H1 (cell line): ENCODE results near the gene POP7. TPM values are rescaled to one million over a fixed set of nuclear protein-coding genes. Genes with fewer than 3 reads are reported as not detected.

ENCODE experiments used
- CTCF ChIA-PET: fragments of 300-600 bp; sonication (Branson Sonifier 250); formaldehyde crosslinking; loops from one replicate; lab custom pipeline; 2021; ENCODE audit not compliant: partially characterized antibody; lab: Charles Lee
- POLR2A ChIA-PET: fragments of 300-600 bp; sonication (Branson Sonifier 250); formaldehyde crosslinking; loops from one replicate; lab custom pipeline; 2021; ENCODE audit warnings: inconsistent platforms; ENCODE audit not compliant: partially characterized antibody; lab: Charles Lee
- DNase-seq, 2 experiments: peaks; one replicate each; pipeline versions ENCODE4 v3.0.0 to v3.0.0-alpha.2; 2010 to 2022; ENCODE audit warnings: low spot score in 2 of 2, low read depth in 1 of 2, mixed read lengths in 1 of 2
- FAIRE-seq: peaks from 2 replicates; lab custom pipeline; 2011; peaks lifted over from hg19 to GRCh38; lab: Jason Lieb, UNC
- H2AFZ ChIP-seq: 2 replicates; pipeline ENCODE4 v1.8.1; 2012; ENCODE audit warnings: low read length, inconsistent platforms
- H2AK5ac ChIP-seq: 2 replicates; pipeline ENCODE4 v1.6.1; 2013; ENCODE audit warnings: low read depth, low read length
- H2BK120ac ChIP-seq: replicated peaks from 2 replicates; pipeline ENCODE3; 2013; ENCODE audit warnings: low read depth, low read length, inconsistent platforms
- H2BK12ac ChIP-seq: 2 replicates; pipeline ENCODE4 v1.6.1; 2013; ENCODE audit warnings: low read depth, low read length
- H2BK15ac ChIP-seq: 2 replicates; pipeline ENCODE4 v1.6.1; 2013; ENCODE audit warnings: low read length
- H2BK20ac ChIP-seq: 2 replicates; pipeline ENCODE4 v1.6.1; 2013; ENCODE audit warnings: low read length
- H2BK5ac ChIP-seq: 2 replicates; pipeline ENCODE4 v1.6.1; 2013; ENCODE audit warnings: low read depth, low read length
- H3K14ac ChIP-seq: 2 replicates; pipeline ENCODE4 v1.6.1; 2013; ENCODE audit warnings: inconsistent platforms; ENCODE audit not compliant: insufficient read length
- H3K18ac ChIP-seq: 2 replicates; pipeline ENCODE4 v1.6.1; 2013; ENCODE audit warnings: low read length; ENCODE audit errors: extremely low read depth
- H3K23ac ChIP-seq: 2 replicates; pipeline ENCODE4 v1.6.1; 2013; ENCODE audit warnings: inconsistent platforms; ENCODE audit not compliant: insufficient read length
- H3K23me2 ChIP-seq: 2 replicates; pipeline ENCODE4 v1.6.1; 2013; ENCODE audit warnings: low read depth, low read length
- H3K27ac ChIP-seq: 2 replicates; pipeline ENCODE4 v1.6.1; 2011; ENCODE audit warnings: low read depth, low read length, inconsistent platforms
- H3K27me3 ChIP-seq, 4 experiments: replicated peaks in 1 of 4; 1 replicate in 1 of 4; 2 replicates in 3 of 4; pipeline versions ENCODE4 v1.6.1 to v1.8.1; 2011 to 2013; ENCODE audit warnings: low read length in 3 of 4, mild to moderate bottlenecking in 3 of 4, inconsistent platforms in 2 of 4, mixed read lengths in 2 of 4, moderate library complexity in 1 of 4; ENCODE audit not compliant: control insufficient read depth in 3 of 4, insufficient read depth in 3 of 4; ENCODE audit errors: extremely low read depth in 1 of 4
- H3K36me3 ChIP-seq, 4 experiments: 2 replicates each; pipeline versions ENCODE4 v1.6.1 to v1.8.1; 2011 to 2013; ENCODE audit warnings: mild to moderate bottlenecking in 4 of 4, low read length in 3 of 4, moderate library complexity in 2 of 4, control low read depth in 1 of 4, inconsistent platforms in 1 of 4; ENCODE audit not compliant: insufficient read depth in 4 of 4, control insufficient read depth in 2 of 4
- H3K4ac ChIP-seq: replicated peaks from 2 replicates; pipeline ENCODE3; 2013; ENCODE audit warnings: low read length, low read depth, mixed read lengths, inconsistent platforms; ENCODE audit not compliant: insufficient read length
- H3K4me1 ChIP-seq, 4 experiments: replicated peaks in 1 of 4; 1 replicate in 1 of 4; 2 replicates in 3 of 4; pipeline versions ENCODE4 v1.6.1 to v1.8.1; 2011 to 2013; ENCODE audit warnings: low read length in 3 of 4, inconsistent platforms in 2 of 4, mixed read lengths in 1 of 4; ENCODE audit not compliant: insufficient read depth in 4 of 4, control insufficient read depth in 3 of 4
- H3K4me2 ChIP-seq, 2 experiments: 2 replicates each; pipeline versions ENCODE4 v1.6.1 to v1.8.1; 2011 to 2013; ENCODE audit warnings: low read depth in 2 of 2, low read length in 2 of 2, control low read depth in 1 of 2, inconsistent platforms in 1 of 2, mild to moderate bottlenecking in 1 of 2; ENCODE audit not compliant: insufficient read depth in 1 of 2
- H3K4me3 ChIP-seq, 4 experiments: fragments of 200-600, 300-600 bp in 1 of 4; sonication (generic), shearing (Covaris generic), sonication (Bioruptor Twin) in 1 of 4; 2 replicates each; pipeline versions ENCODE4 v1.5.1 to v1.8.1; 2011 to 2016; ENCODE audit warnings: low read length in 4 of 4, low read depth in 3 of 4, control low read depth in 2 of 4, inconsistent platforms in 2 of 4, mild to moderate bottlenecking in 2 of 4, mixed read lengths in 1 of 4, moderate library complexity in 1 of 4; ENCODE audit not compliant: insufficient read depth in 2 of 4; ENCODE audit errors: extremely low read depth in 1 of 4
- H3K56ac ChIP-seq: replicated peaks from 2 replicates; pipeline ENCODE3; 2013; ENCODE audit warnings: low read depth, mild to moderate bottlenecking, mixed read lengths, low read length, inconsistent platforms; ENCODE audit not compliant: insufficient read length
- H3K79me1 ChIP-seq: 2 replicates; pipeline ENCODE4 v1.6.1; 2013; ENCODE audit warnings: low read depth, low read length, control low read depth
- H3K79me2 ChIP-seq, 2 experiments: 2 replicates each; pipeline versions ENCODE4 v1.6.1 to v1.8.1; 2012 to 2013; ENCODE audit warnings: low read length in 2 of 2, mild to moderate bottlenecking in 2 of 2, inconsistent platforms in 1 of 2; ENCODE audit not compliant: insufficient read depth in 2 of 2, control insufficient read depth in 1 of 2
- H3K9ac ChIP-seq, 4 experiments: replicated peaks in 1 of 4; 1 replicate in 1 of 4; 2 replicates in 3 of 4; pipeline versions ENCODE4 v1.6.1 to v1.8.1; 2011 to 2013; ENCODE audit warnings: low read depth in 3 of 4, low read length in 3 of 4, control low read depth in 2 of 4, mild to moderate bottlenecking in 2 of 4, moderate library complexity in 2 of 4, inconsistent platforms in 1 of 4; ENCODE audit errors: extremely low read depth in 1 of 4
- H3K9me3 ChIP-seq, 2 experiments: 2 replicates each; pipeline versions ENCODE4 v1.6.1 to v1.8.1; 2012 to 2013; ENCODE audit warnings: mild to moderate bottlenecking in 2 of 2, moderate library complexity in 2 of 2, control low read depth in 1 of 2, inconsistent platforms in 1 of 2, low read depth in 1 of 2, low read length in 1 of 2, mixed read lengths in 1 of 2; ENCODE audit not compliant: insufficient read depth in 2 of 2
- H4K20me1 ChIP-seq, 2 experiments: replicated peaks in 1 of 2; 2 replicates each; pipeline versions ENCODE3 to v1.8.1; 2011 to 2013; ENCODE audit warnings: inconsistent platforms in 2 of 2, low read length in 2 of 2, mild to moderate bottlenecking in 1 of 2; ENCODE audit not compliant: insufficient read depth in 2 of 2, control insufficient read depth in 1 of 2
- H4K5ac ChIP-seq: 2 replicates; pipeline ENCODE4 v1.6.1; 2013; ENCODE audit warnings: low read length, low read depth, mixed read lengths, inconsistent platforms; ENCODE audit not compliant: insufficient read length
- H4K8ac ChIP-seq: 2 replicates; pipeline ENCODE4 v1.8.0; 2013; ENCODE audit warnings: mild to moderate bottlenecking, moderate library complexity, low read length, inconsistent platforms; ENCODE audit not compliant: insufficient read depth; ENCODE audit errors: extremely low read depth
- H4K91ac ChIP-seq: replicated peaks from 2 replicates; pipeline ENCODE3; 2013; ENCODE audit warnings: low read length, mixed read lengths, inconsistent platforms; ENCODE audit not compliant: insufficient read length
- BACH1 ChIP-seq: IDR thresholded peaks from 2 replicates; pipeline ENCODE4 v1.6.1; 2012; ENCODE audit warnings: low read length, improper control_type of control experiment
- CREB1 ChIP-seq: IDR thresholded peaks from 2 replicates; pipeline ENCODE4 v1.6.1; 2012; ENCODE audit warnings: inconsistent platforms
- E2F6 ChIP-seq: IDR thresholded peaks from 2 replicates; pipeline ENCODE4 v1.6.1; 2012; ENCODE audit warnings: inconsistent platforms
- EZH2 ChIP-seq: fragments of 200-600 bp; sonication (generic); IDR thresholded peaks from 2 replicates; pipeline ENCODE4 v1.7.1; 2012; ENCODE audit warnings: low read depth, mild to moderate bottlenecking, moderate library complexity, low read length, inconsistent platforms; ENCODE audit not compliant: severe bottlenecking
- HDAC6 ChIP-seq: IDR thresholded peaks from one replicate; pipeline ENCODE4 v1.7.1; 2012; ENCODE audit warnings: low read depth, mild to moderate bottlenecking, inconsistent platforms, low read length, moderate library complexity
- MAX ChIP-seq: IDR thresholded peaks from 2 replicates; pipeline ENCODE4 v1.6.1; 2012; ENCODE audit warnings: inconsistent platforms
- PHF8 ChIP-seq: fragments of 200-600 bp; sonication (generic); conservative IDR thresholded peaks from 2 replicates; pipeline ENCODE4 v1.7.1; 2012; ENCODE audit warnings: low read depth, mild to moderate bottlenecking, inconsistent platforms, low read length, moderate library complexity
- POLR2A ChIP-seq, 2 experiments: IDR thresholded peaks; 1 replicate in 1 of 2; 2 replicates in 1 of 2; pipeline ENCODE4 v1.6.1; 2011; ENCODE audit warnings: low read depth in 2 of 2, low read length in 2 of 2, mild to moderate bottlenecking in 2 of 2; ENCODE audit errors: control extremely low read depth in 1 of 2
- TEAD4 ChIP-seq: IDR thresholded peaks from 2 replicates; pipeline ENCODE4 v1.6.1; 2012; ENCODE audit warnings: low read depth, low read length, inconsistent platforms, mixed read lengths
- YY1 ChIP-seq: IDR thresholded peaks from 2 replicates; pipeline ENCODE4 v1.6.1; 2011; ENCODE audit warnings: low read depth, mild to moderate bottlenecking, low read length
- ZNF274 ChIP-seq: IDR thresholded peaks from 2 replicates; pipeline ENCODE4 v1.7.0; 2012; ENCODE audit warnings: low read length, borderline replicate concordance; ENCODE audit errors: extremely low read depth
- WGBS, 2 experiments: shearing (Covaris generic) in 1 of 2; methylation state at CpG; one replicate each; pipeline versions ENCODE4 v1.1.6 to v1.1.7; 2013 to 2015; ENCODE audit warnings: low lambda C conversion rate in 2 of 2, mixed read lengths in 2 of 2, inconsistent platforms in 1 of 2, low coverage in 1 of 2, missing lambda C conversion rate in 1 of 2; ENCODE audit not compliant: insufficient replicate concordance in 2 of 2, insufficient coverage in 1 of 2, insufficient read length in 1 of 2; ENCODE audit errors: extremely low coverage in 1 of 2, missing lambda C conversion rate in 1 of 2; 5-methylcytosine and 5-hydroxymethylcytosine counted together
- polyA plus RNA-seq, 7 experiments: library from polyadenylated mRNA; depleted of rRNA in 3 of 7; stranded (reverse) in 5 of 7; unstranded in 2 of 7; fragments of >200 nt in 5 of 7; fragments of 200-250 nt in 2 of 7; gene quantifications; 1 replicate in 5 of 7; 2 replicates in 1 of 7; 4 replicates in 1 of 7; pipeline versions ENCODE4 v1.2.1 to v1.2.3, GENCODE V29; 2011 to 2013; ENCODE audit warnings: missing spikeins in 2 of 7, mixed read lengths in 2 of 7
- total RNA-seq: library from RNA; stranded (reverse); fragmentation: NEBNext Ultra II Directional; extraction: Animal tissue kit (Norgen Biotek cat#: 25700); gene quantifications from 2 replicates; pipeline ENCODE4 v1.2.1, GENCODE V29; 2021

Gene POP7
- total and polyA plus RNA-seq, 2 of the 8 experiments (the other 6 are each of a cell fraction or from before 2014, with no cell fraction given): 92.5 to 135 TPM

DNA sequence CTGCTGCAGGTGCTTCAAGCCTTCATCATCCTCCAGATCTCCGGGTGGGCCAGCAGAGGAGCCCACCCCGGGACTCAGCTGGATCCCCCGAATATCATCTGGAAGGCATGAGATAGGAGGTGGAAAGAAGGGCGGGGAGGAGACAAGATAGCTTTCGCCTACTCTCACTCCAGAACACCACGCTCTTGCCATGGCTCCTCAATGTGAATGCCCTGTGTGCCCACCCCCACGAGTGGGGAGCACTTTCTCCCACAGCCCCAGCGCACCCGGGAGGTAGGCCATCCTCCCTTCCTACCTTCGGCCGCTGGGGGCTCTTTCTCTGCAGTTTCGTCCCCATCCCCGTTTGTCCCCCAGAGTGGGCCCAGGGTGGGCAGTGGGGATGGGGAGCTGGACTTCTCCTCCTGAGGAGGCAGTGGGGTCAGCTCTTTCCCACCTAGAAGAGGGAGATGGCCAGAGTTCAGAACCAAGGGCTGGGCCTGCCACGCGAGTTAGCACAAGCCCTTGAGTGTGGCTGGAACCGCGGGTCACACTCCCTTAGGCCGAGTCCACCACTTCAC, 20.8 kb upstream of the POP7 start:
- Histone ChIP-seq H2BK5ac (no peak overlapping the region), H3K4me1 (peaks cover 0 to 5% (median 2%) of the 10 kb centered on the region in 4 experiments; a peak in 4 of 7 replicates), H3K27ac (no peak overlapping the region; the same call in 1 of the 2 replicates), H3K4me3 (no peak overlapping the region), H4K91ac (no peak overlapping the region), H3K14ac (no peak overlapping the region), H2BK20ac (no peak overlapping the region), H2BK15ac (no peak overlapping the region), H2BK12ac (no peak overlapping the region), H3K23ac (no peak overlapping the region), H4K8ac (peak overlapping the region; percentile 71; the same call in 1 of the 2 replicates), H3K36me3 (peaks cover 45 to 92% (median 73%) of the 10 kb centered on the region in 4 experiments), H4K5ac (no peak overlapping the region), H3K23me2 (no peaks in the 10 kb centered on the region; the same call in 1 of the 2 replicates), H3K4me2 (no peak overlapping the region), H3K9ac (no peak overlapping the region), H3K9me3 (no peaks in the 10 kb centered on the region), H3K4ac (no peak overlapping the region), H3K79me2 (peaks cover 4 to 29% of the 10 kb centered on the region in 2 experiments; a peak in 3 of 4 replicates), H2BK120ac (no peak overlapping the region), H3K27me3 (no peaks in the 10 kb centered on the region), H3K18ac (no peak overlapping the region), H3K56ac (no peak overlapping the region), H2AFZ (no peak overlapping the region), H3K79me1 (peaks cover 8% of the 10 kb centered on the region; the same call in 1 of the 2 replicates), H2AK5ac (no peak overlapping the region), H4K20me1 (peaks cover 18 to 53% of the 10 kb centered on the region in 2 experiments)
- ChIA-PET CTCF (interaction anchor here (0.7 to 20.7 kb wide), 11 partner anchors 8 to 126 kb away, joined by 3 to 254 read pairs (median 4); partner anchors contain the start of genes GIGYF1 and POP7), POLR2A (interaction anchor here (0.6 to 14.3 kb wide), 10 partner anchors 6 to 195 kb away, joined by 3 to 257 read pairs (median 4); partner anchors contain the start of genes FBXO24, GNB2 and LRCH4)
- TF ChIP-seq TEAD4: no peak
- no peak for TF ChIP-seq PHF8
- TF ChIP-seq MAX: no peak
- TF ChIP-seq EZH2: no peak
- no peak for TF ChIP-seq ZNF274
- no peak for TF ChIP-seq E2F6
- no peak for TF ChIP-seq BACH1
- TF ChIP-seq HDAC6: no peak
- TF ChIP-seq POLR2A (IDR thresholded peaks at IDR 0.05; ENCODE audit: control extremely low read depth in 1 of 2, low read depth in 2 of 2, low read length in 2 of 2): no peak
- TF ChIP-seq YY1: no peak
- TF ChIP-seq CREB1: no peak
- no peak for DNase-seq
- 93% methylated on average over 18 of the region's 18 CpGs; no CpG with 5 or more reads in 1 of the 2 experiments for WGBS, 2 experiments
- no peak for FAIRE-seq
